ENCODE measurements around the gene CCDC85B. TPM values are rescaled to one million over a fixed set of nuclear protein-coding genes. Genes with fewer than 3 reads are reported as not detected.

CCDC85B gene
- total RNA-seq, 1 experiment from 2014 or later = 26.6 TPM

DNA sequence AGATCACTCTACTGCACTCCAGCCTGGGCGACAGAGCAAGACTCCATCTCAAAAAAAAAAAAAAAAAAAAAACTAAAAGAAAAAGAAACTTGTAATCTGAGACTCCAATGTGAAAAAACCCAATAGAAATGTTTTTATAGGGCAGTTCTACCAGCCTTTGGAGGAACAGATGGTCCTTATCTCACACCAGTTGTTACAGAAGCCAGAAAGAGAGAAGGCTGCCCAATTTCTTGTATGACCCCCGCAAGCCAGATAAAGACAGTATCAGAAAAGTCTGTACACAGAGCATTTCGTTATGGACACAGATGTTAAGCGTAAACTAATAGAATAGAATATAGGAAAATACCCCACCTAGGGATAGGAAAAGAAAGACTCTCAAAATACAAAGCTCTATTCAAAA, 43.5 kb downstream of the CCDC85B start:
- Mint-ChIP-seq H3K36me3 (ENCODE audit: insufficient read depth, unreplicated experiment) (peaks cover 4% of the 10 kb centered on the region), H3K27me3 (ENCODE audit: unreplicated experiment) (peaks cover 15% of the 10 kb centered on the region), H3K4me3 (ENCODE audit: low read depth, unreplicated experiment) (no peak overlapping the region), H3K9me3 (ENCODE audit: low read depth, unreplicated experiment) (no peaks in the 10 kb centered on the region), H3K27ac (ENCODE audit: unreplicated experiment) (no peak overlapping the region), H3K4me1 (ENCODE audit: low read depth, unreplicated experiment) (no peaks in the 10 kb centered on the region)
- CTCF ChIA-PET = interaction anchor here (0.6 to 0.7 kb wide), 2 partner anchors 27 to 1597 kb away, joined by 3 to 4 read pairs; no protein-coding TSS in a partner anchor
- BruUV-seq (replicated peaks) = no TSS peak
- no peak for DNase-seq
- intact Hi-C loops (cut with micrococcal nuclease; ENCODE audit: unreplicated experiment) = no loop called here
- TF ChIP-seq, protein P1, sequence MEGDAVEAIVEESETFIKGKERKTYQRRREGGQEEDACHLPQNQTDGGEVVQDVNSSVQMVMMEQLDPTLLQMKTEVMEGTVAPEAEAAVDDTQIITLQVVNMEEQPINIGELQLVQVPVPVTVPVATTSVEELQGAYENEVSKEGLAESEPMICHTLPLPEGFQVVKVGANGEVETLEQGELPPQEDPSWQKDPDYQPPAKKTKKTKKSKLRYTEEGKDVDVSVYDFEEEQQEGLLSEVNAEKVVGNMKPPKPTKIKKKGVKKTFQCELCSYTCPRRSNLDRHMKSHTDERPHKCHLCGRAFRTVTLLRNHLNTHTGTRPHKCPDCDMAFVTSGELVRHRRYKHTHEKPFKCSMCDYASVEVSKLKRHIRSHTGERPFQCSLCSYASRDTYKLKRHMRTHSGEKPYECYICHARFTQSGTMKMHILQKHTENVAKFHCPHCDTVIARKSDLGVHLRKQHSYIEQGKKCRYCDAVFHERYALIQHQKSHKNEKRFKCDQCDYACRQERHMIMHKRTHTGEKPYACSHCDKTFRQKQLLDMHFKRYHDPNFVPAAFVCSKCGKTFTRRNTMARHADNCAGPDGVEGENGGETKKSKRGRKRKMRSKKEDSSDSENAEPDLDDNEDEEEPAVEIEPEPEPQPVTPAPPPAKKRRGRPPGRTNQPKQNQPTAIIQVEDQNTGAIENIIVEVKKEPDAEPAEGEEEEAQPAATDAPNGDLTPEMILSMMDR (IDR thresholded peaks at IDR 0.05; ENCODE audit: unreplicated experiment) = no peak

DNA sequence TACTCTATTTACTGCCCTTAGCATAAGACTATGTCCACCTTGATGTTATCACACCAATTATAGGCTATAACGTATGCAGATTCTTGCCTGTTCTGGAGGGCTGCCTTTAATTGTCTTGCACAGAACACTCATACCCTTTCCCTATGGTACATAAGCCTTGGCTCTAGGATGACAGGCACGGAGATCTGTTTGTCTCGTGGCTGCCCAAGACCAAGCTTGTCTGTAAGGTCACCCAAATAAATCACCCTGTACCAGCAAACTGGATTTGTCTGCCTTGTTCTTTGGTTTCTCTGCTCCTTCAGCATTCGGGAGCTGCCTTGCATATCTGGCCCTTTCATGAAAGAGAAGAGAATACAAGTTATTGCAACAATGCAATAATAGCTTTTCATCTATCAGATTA, 47.3 kb downstream of the CCDC85B start:
- Mint-ChIP-seq H3K27me3 (ENCODE audit: unreplicated experiment) (peaks cover 41% of the 10 kb centered on the region), H3K27ac (ENCODE audit: unreplicated experiment) (no peak overlapping the region), H3K4me1 (ENCODE audit: low read depth, unreplicated experiment) (no peaks in the 10 kb centered on the region), H3K36me3 (ENCODE audit: insufficient read depth, unreplicated experiment) (peaks cover under 1% of the 10 kb centered on the region), H3K4me3 (ENCODE audit: low read depth, unreplicated experiment) (no peak overlapping the region), H3K9me3 (ENCODE audit: low read depth, unreplicated experiment) (no peaks in the 10 kb centered on the region)
- DNase-seq = no peak
- TF ChIP-seq, protein P1 (IDR thresholded peaks at IDR 0.05; ENCODE audit: unreplicated experiment) = no peak
- no TSS peak for BruUV-seq (replicated peaks)
- intact Hi-C loops (cut with micrococcal nuclease; ENCODE audit: unreplicated experiment) = no loop called here
- CTCF ChIA-PET = interaction anchor here (0.6 kb wide), 1 partner anchor 266 kb away, joined by 3 read pairs; no protein-coding TSS in a partner anchor

Other genes with a start within 250 kb of the CCDC85B start
- gene RELA, start 227.8 kb upstream of the CCDC85B start, total RNA-seq (2022) = 76.4 and 79.6 TPM in 2 replicates
- gene KAT5, start 178.4 kb upstream of the CCDC85B start, total RNA-seq (2022) = 50.9 and 51.0 TPM in 2 replicates
- 26.2 and 28.2 TPM in 2 replicates for gene RNASEH2C, start 169.9 kb upstream of the CCDC85B start, total RNA-seq (2022)
- gene AP5B1, start 109.7 kb upstream of the CCDC85B start, total RNA-seq (2022) = 18.5 and 21.9 TPM in 2 replicates
- 12.7 and 15.2 TPM in 2 replicates for gene OVOL1, start 103.6 kb upstream of the CCDC85B start, total RNA-seq (2022)
- gene SNX32, start 56.7 kb upstream of the CCDC85B start, total RNA-seq (2022) = not detected in 2 replicates
- 955 and 963 TPM in 2 replicates for gene CFL1, start 32.5 kb upstream of the CCDC85B start, total RNA-seq (2022)
- gene MUS81, start 30.2 kb upstream of the CCDC85B start, total RNA-seq (2022) = 50.8 and 67.6 TPM in 2 replicates
- 3.4 and 3.8 TPM in 2 replicates for gene EFEMP2, start 17.9 kb upstream of the CCDC85B start, total RNA-seq (2022)
- not detected in 2 replicates for gene CTSW, start 10.8 kb upstream of the CCDC85B start, total RNA-seq (2022)
- gene FIBP, start 2.2 kb upstream of the CCDC85B start, total RNA-seq (2022) = 75.8 and 79.2 TPM in 2 replicates
- 69.8 and 76.1 TPM in 2 replicates for gene FOSL1, start 9.7 kb downstream of the CCDC85B start, total RNA-seq (2022)
- 25.9 and 27.4 TPM in 2 replicates for gene C11orf68, start 28.4 kb downstream of the CCDC85B start, total RNA-seq (2022)
- gene DRAP1, start 28.8 kb downstream of the CCDC85B start, total RNA-seq (2022) = 106 and 114 TPM in 2 replicates
- gene TSGA10IP, start 54.8 kb downstream of the CCDC85B start, total RNA-seq (2022) = not detected in 2 replicates
- gene SART1, start 71.1 kb downstream of the CCDC85B start, total RNA-seq (2022) = 47.2 and 48.3 TPM in 2 replicates
- 55.1 and 61.1 TPM in 2 replicates for gene EIF1AD, start 111.5 kb downstream of the CCDC85B start, total RNA-seq (2022)
- gene BANF1, start 111.8 kb downstream of the CCDC85B start, total RNA-seq (2022) = 248 and 266 TPM in 2 replicates
- gene CST6, start 121.3 kb downstream of the CCDC85B start, total RNA-seq (2022) = 21.5 and 27.2 TPM in 2 replicates
- 1.0 and 2.6 TPM in 2 replicates for gene CATSPER1, start 135.8 kb downstream of the CCDC85B start, total RNA-seq (2022)
- not detected in 2 replicates for gene GAL3ST3, start 158.5 kb downstream of the CCDC85B start, total RNA-seq (2022)
- 167 and 173 TPM in 2 replicates for gene SF3B2, start 161.7 kb downstream of the CCDC85B start, total RNA-seq (2022)
- gene PACS1, start 179.6 kb downstream of the CCDC85B start, total RNA-seq (2022) = 44.7 and 47.9 TPM in 2 replicates

Data from Calu3 (cell line).